Measurements from ENCODE around the gene TM9SF2.

- TF ChIP-seq CTCF (conservative IDR thresholded peaks at IDR 0.05) (no peak), ZFX (IDR thresholded peaks at IDR 0.05) (no peak)
Measured at GRCh38 chr13:99582511-99582910, 81.2 kb downstream of the TM9SF2 start.

All from C4-2B (cell line).